ENCODE results near the gene PGLYRP4.
"Not testable (repeated sequence)": the region's sequence is repeated elsewhere in the genome, so short reads cannot be mapped to it uniquely, and the experiment has no call there.

Gene PGLYRP4

GRCh38 chr1:153337980-153338853 lies 10.4 kb downstream of the PGLYRP4 start:
- no peak for DNase-seq (ENCODE audit: low read depth)

GRCh38 chr1:153336650-153337049 lies 12.0 kb downstream of the PGLYRP4 start:
- no peak for DNase-seq (ENCODE audit: low read depth)

- DNase-seq (ENCODE audit: low read depth), result no peak
These were observed 14.7 kb downstream of the PGLYRP4 start for GRCh38 chr1:153333902-153334301.

GRCh38 chr1:153324912-153325311 lies 23.7 kb downstream of the PGLYRP4 start:
- DNase-seq (ENCODE audit: low read depth), result no peak

- no peak for DNase-seq (ENCODE audit: low read depth)
These were observed 26.1 kb downstream of the PGLYRP4 start for GRCh38 chr1:153322568-153322967.

GRCh38 chr1:153318145-153318544 lies 30.5 kb downstream of the PGLYRP4 start:
- not testable (repeated sequence) for DNase-seq (ENCODE audit: low read depth)

GRCh38 chr1:153316013-153316412 lies 32.6 kb downstream of the PGLYRP4 start:
- not testable (repeated sequence) for DNase-seq (ENCODE audit: low read depth)

- DNase-seq (ENCODE audit: low read depth), result not testable (repeated sequence)
These were observed 34.3 kb downstream of the PGLYRP4 start for GRCh38 chr1:153314388-153314787.

GRCh38 chr1:153313288-153313687 lies 35.4 kb downstream of the PGLYRP4 start:
- DNase-seq (ENCODE audit: low read depth), result no peak

- DNase-seq (ENCODE audit: low read depth), result no peak
These were observed 36.0 kb downstream of the PGLYRP4 start, which contains the start of gene PGLYRP3 for GRCh38 chr1:153312570-153313186. Gene PGLYRP3, minus strand, starts transcription at chr1:153312952. Its CDS starts 2,287 bp downstream, at chr1:153310665.

GRCh38 chr1:153310526-153310925 lies 38.1 kb downstream of the PGLYRP4 start:
- no peak for DNase-seq (ENCODE audit: low read depth)

GRCh38 chr1:153309441-153309840 lies 39.2 kb downstream of the PGLYRP4 start:
- no peak for DNase-seq (ENCODE audit: low read depth)

GRCh38 chr1:153308540-153308939 lies 40.1 kb downstream of the PGLYRP4 start:
- no peak for DNase-seq (ENCODE audit: low read depth)

- DNase-seq (ENCODE audit: low read depth), result no peak
These were observed 41.4 kb downstream of the PGLYRP4 start for GRCh38 chr1:153307221-153307600.

- DNase-seq (ENCODE audit: low read depth), result no peak
These were observed 42.1 kb downstream of the PGLYRP4 start for GRCh38 chr1:153306303-153307220.

GRCh38 chr1:153305682-153306081 lies 43.0 kb downstream of the PGLYRP4 start:
- no peak for DNase-seq (ENCODE audit: low read depth)

- DNase-seq (ENCODE audit: low read depth), result no peak
These were observed 46.3 kb downstream of the PGLYRP4 start for GRCh38 chr1:153302308-153302707.

- no peak for DNase-seq (ENCODE audit: low read depth)
These were observed 54.8 kb downstream of the PGLYRP4 start for GRCh38 chr1:153293851-153294250.

GRCh38 chr1:153293480-153293775 lies 55.2 kb downstream of the PGLYRP4 start:
- no peak for DNase-seq (ENCODE audit: low read depth)

GRCh38 chr1:153292740-153293479 lies 55.7 kb downstream of the PGLYRP4 start:
- DNase-seq (ENCODE audit: low read depth), result no peak

GRCh38 chr1:153292185-153292584 lies 56.5 kb downstream of the PGLYRP4 start:
- DNase-seq (ENCODE audit: low read depth), result no peak

- DNase-seq (ENCODE audit: low read depth), result no peak
These were observed 57.1 kb downstream of the PGLYRP4 start for GRCh38 chr1:153291514-153291913.
